NCI-H446 (cell line): ENCODE measurements around the gene RAB30.
A peak's percentile ranks its signal among the peaks of the same experiment; 100 is the strongest.

ENCODE experiments used
- DNase-seq, 2 experiments: peaks; one replicate each; lab custom pipeline; 2025; lab: John Stamatoyannopoulos, UW

RAB30 gene

DNA sequence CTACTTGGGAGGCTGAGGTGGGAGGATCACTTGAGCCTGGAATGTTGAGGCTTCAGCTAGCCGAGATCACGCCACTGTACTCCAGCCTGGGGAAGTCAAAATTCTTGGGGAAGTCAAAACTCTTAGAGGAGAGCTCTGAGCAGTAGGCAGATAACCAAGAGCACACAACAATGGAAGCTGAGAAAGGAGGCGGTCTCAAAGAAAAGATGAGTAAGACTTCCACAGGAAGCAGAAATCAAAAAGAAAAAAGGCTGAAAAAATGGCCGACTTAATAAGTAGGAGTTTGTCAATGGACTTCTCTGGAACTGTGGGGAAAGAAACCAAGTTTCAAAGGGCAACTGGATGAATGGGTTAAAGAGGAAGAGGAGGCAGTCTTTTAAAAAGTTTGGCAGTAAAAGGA is 32.1 kb downstream of the RAB30 start:
- no peak for DNase-seq

DNA sequence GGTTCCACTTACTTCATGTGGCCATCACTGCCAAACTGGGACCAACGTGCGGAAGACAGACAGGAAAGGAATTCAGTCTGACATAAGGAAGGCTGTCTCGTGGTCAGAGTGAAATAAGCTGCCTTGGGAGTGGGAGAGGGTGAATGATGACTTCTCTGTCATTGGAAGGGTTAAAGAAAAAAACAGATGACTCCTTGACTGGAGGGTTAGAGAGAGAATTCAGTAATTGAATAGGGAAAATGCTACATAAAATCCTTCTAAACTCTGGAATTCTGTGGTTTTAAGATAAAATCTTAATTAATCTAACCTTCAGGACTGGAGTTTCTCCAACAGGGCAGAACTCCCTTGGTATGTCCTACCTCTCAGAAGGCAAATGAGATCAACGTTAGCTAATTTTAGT is 33.8 kb downstream of the RAB30 start:
- no peak for DNase-seq

DNA sequence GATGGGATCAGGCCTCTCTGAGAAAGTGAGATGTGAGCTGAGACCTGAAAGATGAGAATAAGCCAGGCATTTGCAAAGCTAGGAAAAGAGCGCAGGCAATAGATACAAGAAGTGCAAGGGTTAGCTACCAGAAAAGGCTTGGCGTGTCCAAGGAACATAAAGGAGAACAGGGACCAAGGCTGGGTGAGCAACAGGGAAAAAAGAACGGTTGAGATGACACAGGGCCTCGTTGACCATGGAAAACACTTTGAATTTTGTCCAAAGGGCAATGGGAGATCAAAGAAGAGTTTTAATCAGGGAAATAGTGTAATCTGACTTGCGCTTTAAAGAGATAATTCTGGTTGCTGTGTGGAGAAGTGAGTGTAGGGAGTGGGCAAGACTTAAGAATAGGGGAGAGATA is 35.0 kb downstream of the RAB30 start:
- DNase-seq: no peak

DNA sequence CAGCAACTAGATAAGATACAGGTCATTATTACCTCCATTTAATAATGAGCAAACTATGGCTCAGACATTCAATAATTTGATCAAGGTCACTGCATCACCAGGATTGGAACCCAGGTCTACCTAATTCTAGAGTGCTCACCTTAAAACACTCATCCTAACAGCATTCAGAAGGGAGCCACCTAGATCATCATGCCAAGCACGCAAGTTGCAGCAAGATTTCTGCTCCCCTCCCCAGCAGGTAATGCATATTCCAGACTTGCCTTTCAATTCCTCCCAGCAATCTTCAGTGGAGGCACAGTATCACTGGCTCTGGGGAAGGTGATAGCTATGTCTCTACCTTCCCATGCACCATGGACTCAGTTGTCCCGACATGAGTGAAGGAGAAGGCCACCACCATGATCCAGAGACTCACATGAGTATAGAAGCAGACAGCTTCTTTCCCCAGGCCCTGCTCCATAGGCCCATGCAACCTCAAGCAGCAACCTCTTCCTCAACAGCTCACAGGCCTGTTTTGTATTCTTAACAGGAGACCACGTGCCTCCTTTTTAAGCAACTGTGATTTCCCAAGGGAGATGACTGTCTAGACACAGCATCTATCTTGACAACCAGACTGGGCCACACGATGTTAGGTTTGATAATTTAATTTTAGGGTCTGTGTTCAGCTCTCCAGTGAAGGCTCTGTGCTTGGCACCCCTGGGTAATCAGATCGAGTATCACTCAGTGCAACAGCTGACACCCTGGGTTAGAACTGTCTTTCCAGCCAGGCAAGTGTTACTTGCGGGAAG is 36.4 kb downstream of the RAB30 start:
- no peak for DNase-seq

DNA sequence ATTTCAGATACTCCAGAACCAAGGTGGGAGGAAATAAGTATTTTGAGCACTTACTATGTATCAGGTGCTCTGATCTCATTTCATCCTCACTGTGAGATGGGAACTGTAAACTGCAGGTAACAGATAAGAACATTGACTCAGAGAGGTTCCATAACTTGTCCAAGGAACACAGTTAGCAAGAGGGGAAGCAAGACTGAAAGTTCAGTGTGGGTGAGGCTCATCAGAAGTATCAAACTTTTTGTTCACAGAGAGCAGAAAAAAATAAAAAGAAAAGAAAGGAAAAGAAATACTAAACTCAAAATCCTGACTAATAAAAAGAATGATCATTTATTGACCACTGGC is 37.1 kb downstream of the RAB30 start:
- no peak for DNase-seq

DNA sequence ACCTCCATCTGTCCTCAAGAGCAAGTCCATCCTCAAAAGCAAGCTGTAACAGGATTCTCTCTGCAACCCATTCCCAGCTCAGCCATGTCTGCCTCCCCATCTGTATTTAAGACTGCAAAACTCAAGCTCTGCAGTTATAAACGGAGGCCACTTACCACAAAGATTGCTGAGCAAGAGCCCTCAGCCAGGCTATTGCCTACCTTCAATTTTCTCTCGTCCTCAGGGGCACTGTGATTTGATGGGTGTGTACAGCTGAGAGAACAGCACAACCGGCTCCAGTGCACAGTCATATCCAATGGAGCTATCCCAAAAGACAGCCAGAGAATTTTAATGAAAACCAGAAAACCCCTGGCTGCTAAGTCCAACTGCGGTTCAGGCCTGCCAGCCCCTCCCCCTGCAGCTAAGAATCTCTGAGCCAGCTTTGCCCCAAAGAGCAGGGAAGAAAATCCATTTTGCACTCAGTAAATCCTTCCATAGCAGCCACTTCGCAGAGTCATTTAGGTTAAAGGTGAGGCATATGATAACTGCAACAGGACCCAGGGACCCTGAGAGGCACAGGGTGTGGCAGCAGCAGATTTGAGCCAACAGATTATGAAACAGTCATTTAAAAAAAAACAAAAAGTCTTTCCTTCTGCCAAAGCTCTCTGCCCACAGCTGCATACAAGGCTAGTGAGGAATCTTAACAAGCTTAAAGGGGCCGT is 37.6 kb downstream of the RAB30 start:
- DNase-seq: peak; percentile 35 to 69

DNA sequence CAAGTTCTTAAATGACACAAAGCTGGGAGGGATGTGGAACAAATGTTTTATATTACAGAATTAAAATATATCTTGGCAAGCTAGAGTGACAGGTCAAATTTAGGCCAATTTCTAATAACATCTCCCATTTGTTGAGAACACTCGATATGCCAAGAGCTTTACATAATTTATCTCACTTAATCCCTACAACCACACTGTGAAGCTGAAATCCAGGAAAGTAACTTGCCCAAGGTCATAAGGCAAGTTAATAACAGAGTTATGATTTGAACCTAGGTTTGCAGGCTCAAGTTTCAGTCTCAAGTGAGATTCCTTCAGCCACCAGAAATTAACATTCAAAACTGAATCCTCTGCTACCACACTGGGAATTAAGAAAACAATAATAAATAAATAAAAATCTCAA is 38.3 kb downstream of the RAB30 start:
- DNase-seq: no peak

DNA sequence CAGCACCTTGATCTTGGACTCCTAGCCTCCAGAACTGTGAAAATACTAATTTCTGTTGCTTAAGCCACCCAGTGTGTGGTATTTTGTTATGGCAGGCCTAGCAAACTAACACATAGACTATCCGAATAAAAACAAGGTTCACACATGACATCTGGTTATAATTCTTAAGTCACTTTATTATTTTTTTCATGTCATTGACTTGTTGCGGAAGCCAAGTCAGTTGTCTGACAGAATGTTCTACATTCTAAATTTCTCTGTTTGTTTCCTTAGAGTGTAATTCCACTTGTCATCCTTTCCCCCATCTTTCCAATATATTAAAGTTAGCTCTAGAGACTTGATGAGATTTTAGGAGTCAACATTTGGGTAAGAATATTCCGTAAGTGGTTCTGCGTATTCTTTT is 40.6 kb downstream of the RAB30 start:
- no peak for DNase-seq

DNA sequence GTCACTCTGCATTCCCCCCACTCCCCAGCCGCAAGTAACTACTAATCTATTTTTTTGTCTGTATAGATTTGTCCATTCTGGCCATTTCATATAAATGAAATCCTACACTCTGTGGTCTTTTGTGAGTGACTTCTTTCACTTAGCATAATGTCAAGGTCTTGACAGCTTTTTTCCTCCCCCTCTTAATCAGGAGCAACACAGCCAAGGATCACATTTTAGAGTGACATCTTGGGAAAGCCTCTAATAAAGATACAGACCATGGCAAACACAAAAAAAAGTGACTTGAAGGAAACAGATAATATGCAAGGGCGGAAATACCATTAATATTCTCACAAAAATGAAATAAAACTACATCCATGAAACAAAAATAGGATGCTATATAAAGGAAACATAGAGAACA is 43.9 kb downstream of the RAB30 start:
- no peak for DNase-seq

DNA sequence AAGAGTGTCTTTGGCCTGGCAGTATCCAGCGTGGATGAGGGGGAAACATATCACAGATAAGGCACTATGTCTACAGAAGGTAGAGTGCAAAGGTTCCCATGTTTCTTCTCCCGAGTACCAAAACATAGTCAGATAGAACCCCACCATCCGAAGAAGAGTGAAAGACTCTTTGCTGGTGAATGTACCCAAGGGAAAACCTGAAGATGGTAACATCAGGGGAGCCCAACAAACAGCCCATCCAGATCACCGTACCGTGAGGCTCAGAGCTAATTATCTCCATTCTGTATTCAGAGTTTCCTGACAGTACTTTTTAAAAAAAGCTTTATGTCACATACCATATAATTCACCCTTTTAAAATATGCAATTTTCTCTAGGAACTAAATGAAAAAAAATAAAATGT is 44.4 kb downstream of the RAB30 start:
- DNase-seq: no peak

DNA sequence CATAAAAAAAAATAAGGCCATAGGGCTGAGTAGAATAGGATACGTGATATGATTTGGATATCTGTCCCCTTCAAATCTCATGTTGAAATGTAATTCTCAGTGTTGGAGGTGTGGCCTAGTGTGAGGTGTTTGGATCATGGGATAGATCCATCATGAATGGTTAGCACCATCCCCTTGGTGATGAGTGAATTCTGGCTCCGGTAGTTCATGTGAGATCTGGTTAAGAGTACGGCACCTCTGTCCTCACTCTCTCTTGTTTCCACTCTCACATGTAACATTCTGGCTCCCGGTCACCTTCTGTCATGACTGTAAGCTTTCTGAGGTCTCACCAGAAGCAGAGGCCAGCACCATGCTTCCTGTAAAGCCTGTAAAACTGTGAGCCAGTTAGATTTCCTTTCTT is 45.5 kb downstream of the RAB30 start:
- no peak for DNase-seq

DNA sequence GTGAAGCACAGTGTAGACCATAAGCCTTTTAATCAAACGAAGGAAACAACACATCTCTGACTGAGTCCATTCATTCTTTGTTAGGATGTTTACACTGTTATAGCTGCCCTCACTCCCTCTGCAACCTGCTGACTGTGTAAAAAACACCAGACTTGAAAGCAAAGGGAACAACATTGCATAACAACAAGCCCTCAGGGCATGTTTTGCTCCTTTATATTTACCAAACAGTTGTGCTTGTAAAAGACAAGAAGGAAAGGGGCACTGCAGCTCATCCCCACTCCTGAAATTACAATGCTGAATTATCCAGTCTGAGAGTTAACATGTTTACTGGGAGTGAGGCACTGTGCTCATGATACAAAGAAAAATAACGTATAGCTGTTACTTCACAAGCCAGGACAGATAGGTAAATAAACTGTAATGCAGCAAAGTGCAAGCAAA is 46.4 kb downstream of the RAB30 start:
- no peak for DNase-seq

DNA sequence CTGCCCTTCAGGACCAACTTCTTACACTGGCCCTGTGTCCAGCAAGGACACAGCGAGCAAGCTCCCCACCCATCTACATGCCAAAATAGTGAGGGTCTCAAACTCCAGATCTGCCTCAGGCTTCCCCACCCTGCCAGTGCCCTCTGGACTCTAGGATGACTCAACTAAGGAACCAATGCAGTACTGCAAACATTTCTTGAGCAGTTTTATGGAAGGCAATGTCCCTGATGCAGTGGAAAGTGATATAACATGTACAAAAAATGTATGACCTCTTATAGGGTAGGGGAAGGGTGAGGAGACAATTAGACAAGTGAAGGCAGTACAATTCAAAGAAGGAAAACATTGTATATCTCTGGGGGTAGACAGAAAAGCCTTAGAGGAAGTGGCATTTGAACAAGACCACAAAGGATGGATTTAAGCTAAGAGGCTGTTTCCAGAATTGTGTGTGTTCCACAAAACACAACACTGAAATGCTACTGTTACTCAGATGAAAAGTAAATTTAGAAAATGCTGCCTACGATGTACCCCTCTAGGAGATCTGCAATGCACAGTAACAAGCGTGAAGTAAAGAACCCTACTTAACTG is 47.3 kb downstream of the RAB30 start:
- DNase-seq: no peak

DNA sequence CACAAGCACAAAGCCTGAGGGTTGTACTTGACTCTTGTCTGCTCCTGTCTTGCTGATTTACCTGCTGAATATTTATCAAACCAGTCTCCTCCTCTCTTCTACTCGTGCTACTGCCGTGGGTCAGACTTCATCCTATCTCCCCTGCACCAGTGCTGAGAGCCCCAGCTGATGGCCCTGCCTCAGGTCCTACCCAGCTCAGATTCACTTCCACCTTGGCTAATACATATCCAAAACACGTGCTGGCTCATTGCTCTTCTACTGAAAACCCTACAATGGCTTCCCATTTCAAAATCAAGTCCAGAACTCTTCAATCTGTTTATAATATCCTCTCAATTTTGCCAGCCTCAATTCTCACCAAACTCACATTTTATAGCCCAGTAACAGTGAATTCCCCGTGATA is 48.3 kb downstream of the RAB30 start:
- DNase-seq: no peak

DNA sequence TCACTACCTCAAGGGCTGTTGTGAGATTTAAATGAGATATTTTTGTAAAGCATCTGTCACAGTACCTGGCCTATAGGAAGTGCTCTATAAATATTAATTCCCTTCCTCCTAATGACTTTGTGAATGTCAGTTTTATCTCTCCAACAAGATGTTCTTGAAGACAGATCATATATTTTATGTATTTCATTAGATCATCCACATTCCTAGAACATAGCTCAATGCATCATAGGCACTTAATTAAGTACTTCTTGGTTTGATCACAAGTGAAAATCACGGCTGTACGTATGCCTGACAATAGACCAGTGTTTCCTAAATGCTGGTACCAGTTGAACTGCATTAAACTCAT is 49.9 kb downstream of the RAB30 start:
- no peak for DNase-seq

DNA sequence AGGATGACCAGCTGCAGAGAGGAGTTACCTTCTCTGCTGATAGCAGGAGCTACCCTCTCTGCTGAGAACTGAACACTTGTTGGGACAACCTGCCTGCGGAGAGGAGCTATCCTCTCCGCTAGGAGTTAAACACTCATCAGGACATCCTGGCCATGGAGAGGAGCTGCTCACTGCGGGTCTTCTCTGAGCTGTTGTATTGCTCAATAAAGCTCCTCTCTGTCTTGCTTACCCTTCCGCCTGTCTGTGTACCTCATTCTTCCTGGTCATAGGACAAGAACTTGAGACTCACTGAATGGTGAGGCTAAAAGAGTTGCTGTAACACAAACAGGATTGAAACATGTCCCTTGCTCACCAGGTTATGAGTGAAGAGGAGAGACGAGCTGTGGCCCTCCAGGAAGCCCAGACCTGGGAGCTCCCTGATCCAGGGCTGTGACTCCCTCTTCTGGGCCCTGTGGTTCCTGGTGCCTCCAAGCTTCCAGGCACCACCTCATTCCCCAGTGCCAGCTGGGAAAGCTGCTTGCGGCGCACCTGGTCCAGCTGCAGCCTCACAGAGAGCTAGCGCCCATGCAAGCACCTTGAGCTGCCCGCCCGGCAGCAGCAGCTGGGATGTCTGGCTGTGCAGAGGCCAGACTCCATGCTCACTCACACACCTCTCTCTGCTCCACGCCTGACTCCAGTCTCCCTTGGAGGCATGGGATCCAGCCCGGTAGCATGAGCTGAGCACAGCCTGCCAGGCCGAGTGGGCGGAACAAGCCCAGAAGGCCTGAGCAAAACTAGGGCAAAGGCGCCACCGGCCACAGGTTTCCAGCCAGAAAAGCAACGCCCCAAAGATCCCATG is 50.5 kb downstream of the RAB30 start:
- DNase-seq: no peak

DNA sequence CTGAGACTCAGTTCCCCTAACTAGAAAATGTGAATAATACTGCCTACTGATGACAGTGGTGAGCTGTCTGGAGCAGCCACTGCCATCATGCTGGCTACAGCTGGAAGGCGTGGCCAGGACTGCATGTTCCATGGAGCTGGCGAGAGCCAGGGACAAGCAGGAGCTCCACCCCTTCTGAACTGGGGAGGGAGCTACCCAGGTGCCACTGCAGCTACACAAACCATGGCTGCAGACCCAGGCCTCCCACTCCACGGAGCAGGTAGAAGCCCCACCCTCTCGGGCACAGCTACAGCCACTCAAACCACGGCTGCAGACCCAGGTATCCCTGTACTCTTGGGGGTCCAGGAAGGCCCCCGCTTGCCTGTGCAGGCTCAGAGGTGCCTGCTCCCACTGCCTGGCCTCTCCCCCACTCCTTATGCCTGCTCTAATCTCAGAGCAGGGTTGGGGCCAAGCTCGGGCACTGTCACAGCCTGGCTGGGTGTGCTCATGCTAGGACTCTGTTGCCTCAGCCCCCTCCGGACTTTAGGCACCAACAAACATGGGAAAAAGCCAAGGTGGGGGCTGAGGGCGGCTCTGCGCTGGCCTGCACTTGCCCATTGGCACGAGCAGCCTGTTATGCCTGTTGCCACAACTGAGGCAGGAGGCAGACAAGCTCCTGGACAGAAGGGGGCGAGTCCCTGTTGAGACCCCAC is 51.7 kb downstream of the RAB30 start:
- no peak for DNase-seq

DNA sequence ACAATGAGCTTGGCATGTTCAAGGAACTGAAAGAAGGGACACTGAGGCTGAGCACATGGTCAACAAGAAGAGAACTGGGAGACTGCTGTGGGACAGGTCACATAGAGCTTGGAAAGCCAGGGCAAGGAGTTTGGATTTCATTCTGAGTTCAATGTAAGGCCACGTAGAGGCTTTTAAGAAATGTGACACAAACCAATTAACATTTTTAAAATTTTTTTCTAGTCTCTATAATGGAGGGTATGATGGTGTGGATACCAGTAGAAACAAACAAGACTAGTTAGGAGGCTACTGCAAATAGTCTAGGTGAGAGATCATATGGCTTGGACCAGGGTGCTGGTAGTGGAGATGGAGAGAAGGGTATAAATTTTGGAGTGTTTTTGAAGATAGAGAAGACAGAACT is 56.7 kb downstream of the RAB30 start:
- DNase-seq: no peak

DNA sequence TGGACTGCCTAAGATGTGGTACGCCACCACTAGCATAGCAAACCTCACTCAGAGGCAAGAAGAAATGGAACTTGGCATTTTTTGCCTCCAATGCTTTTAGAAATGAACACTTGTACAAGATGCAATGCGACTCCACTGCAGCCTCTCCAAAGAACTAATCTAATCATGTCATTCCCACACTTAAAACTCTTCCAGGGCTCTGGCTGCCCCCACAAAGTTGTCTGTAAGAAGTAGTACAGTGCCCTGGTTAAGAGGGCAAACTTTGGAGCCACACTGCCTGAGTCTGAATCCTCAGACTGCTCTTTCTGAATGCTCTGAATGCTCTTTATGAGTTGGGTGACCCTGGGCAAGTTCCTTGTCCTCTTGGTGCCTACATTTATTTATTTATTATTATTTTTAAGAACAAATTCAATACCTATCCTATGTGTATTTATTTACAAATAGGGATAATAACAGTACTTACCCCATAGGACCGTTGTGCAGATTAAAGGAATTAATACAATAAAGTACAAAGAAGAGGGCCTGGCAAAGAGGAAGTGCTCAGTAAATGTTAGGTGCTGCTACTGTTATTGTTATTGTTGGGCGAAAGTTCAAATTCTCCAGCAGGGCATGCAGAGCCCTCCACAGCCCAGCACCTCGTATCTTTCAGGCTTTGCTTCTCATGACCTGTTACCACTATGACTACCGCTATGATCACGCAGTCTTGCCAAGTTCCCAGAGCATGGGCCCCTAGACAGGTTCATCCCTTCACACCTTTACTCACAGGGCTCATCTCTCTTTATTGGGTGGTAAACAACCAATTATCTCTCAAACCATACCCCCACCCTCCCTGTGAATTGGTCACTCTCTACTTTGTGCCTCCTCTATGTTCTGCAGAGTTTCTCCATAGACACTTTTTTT is 59.3 kb downstream of the RAB30 start:
- no peak for DNase-seq

DNA sequence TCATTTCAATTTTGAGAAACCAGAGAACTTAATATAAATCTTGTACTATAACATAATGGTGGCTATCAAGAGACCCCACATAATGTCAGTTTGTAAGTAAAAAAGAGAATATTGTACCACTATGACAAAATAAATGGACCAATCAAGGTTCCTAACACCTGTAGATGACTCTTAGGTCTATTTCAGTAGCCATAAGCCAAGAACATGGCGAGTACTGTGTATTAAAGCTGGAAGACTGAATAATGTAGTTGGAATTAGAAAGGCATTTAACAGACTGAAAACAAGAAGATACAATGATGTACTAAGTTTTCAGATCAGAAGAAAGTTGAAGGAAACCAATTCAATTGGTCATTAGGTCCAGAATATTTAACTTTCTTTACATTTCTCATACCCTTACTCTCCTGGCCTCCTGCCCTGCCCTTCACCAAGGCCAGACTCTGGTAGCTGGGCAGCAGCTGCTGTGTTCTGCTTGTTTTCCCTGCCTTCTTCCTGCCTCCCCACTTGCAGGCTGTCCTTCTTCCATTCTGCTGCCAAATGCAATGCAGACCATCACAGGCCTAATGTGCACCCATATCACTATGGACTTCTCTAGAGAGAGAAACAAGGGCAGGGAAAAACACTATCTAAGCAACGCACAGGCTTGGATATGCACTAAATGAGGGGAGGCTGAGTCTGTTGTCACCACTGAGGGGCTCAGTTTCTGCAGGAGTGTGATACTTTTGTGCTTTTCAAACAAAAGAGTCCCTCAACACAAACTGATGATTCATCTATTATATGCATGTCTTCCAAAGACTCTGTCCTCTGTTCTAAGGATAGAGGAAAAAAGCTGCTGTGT is 60.1 kb downstream of the RAB30 start:
- DNase-seq: peak in 1 of 2 experiments; percentile 42
